ENCODE results near the gene NINJ2. TPM values are rescaled to one million over a fixed set of nuclear protein-coding genes. Genes with fewer than 3 reads are reported as not detected.

NINJ2 gene
- total RNA-seq, 2 experiments from 2014 or later = 1.1 to 3.4 TPM

- no peak for TF ChIP-seq CTCF (IDR thresholded peaks at IDR 0.05)
These were observed 29.0 kb upstream of the NINJ2 start for GRCh38 chr12:692274-692673.

GRCh38 chr12:690466-690865 lies 27.2 kb upstream of the NINJ2 start:
- ATAC-seq (ENCODE audit: poor library complexity) = no peak
- intact Hi-C loops (cut with DNase I, micrococcal nuclease) = loop anchor here in 1 of 2 experiments (5.0 kb wide), 1 partner anchor 57 kb away; no protein-coding TSS in a partner anchor
- H3K4me1 Mint-ChIP-seq (ENCODE audit: low read depth) = peaks cover 36% of the 10 kb centered on the region
- H3K4me1 ChIP-seq (ENCODE audit: insufficient read depth, low read length) = peaks cover 12% of the 10 kb centered on the region
- ChIA-PET POLR2A (no interaction called here), CTCF (no interaction called here)
- H3K9me3 Mint-ChIP-seq = no peaks in the 10 kb centered on the region
- no peaks in the 10 kb centered on the region for H3K9me3 ChIP-seq (ENCODE audit: control insufficient read depth in 1 of 2, insufficient read depth in 1 of 2, low read length in 2 of 2)
- no peak overlapping the region for H3K27ac Mint-ChIP-seq
- no peaks in the 10 kb centered on the region for H3K27me3 ChIP-seq (ENCODE audit: control insufficient read depth in 1 of 2, insufficient read depth in 2 of 2, low read length in 2 of 2)
- H3K27ac ChIP-seq (ENCODE audit: low read depth in 1 of 2, low read length in 2 of 2) = no peak overlapping the region
- no peaks in the 10 kb centered on the region for H3K36me3 ChIP-seq (ENCODE audit: insufficient read depth, low read length)
- H3K36me3 Mint-ChIP-seq (ENCODE audit: low read depth) = no peaks in the 10 kb centered on the region
- no peak overlapping the region for H3K4me3 ChIP-seq (ENCODE audit: low read length)
- no peak overlapping the region for H3K4me3 Mint-ChIP-seq
- H3K27me3 Mint-ChIP-seq = no peaks in the 10 kb centered on the region
- DNase-seq = no peak
- no peak for TF ChIP-seq CTCF (IDR thresholded peaks at IDR 0.05)

More at GRCh38 chr12:692274-692673, 29.0 kb upstream of the NINJ2 start:
- Histone ChIP-seq H3K4me1 (ENCODE audit: insufficient read depth, low read length) (peaks cover 9% of the 10 kb centered on the region), H3K9me3 (ENCODE audit: control insufficient read depth in 1 of 2, insufficient read depth in 1 of 2, low read length in 2 of 2) (no peaks in the 10 kb centered on the region), H3K27me3 (ENCODE audit: control insufficient read depth in 1 of 2, insufficient read depth in 2 of 2, low read length in 2 of 2) (no peaks in the 10 kb centered on the region), H3K4me3 (ENCODE audit: low read length) (no peak overlapping the region), H3K36me3 (ENCODE audit: insufficient read depth, low read length) (no peaks in the 10 kb centered on the region), H3K27ac (ENCODE audit: low read depth in 1 of 2, low read length in 2 of 2) (no peak overlapping the region)
- intact Hi-C loops (cut with DNase I, micrococcal nuclease) = loop anchor here in 1 of 2 experiments (5.0 kb wide), 1 partner anchor 55 kb away; no protein-coding TSS in a partner anchor
- ATAC-seq (ENCODE audit: poor library complexity) = no peak
- ChIA-PET CTCF (interaction anchor here (0.8 kb wide), 2 partner anchors 32 to 123 kb away, joined by 3 read pairs; no protein-coding TSS in a partner anchor), POLR2A (no interaction called here)
- Mint-ChIP-seq H3K27ac (no peak overlapping the region), H3K4me1 (ENCODE audit: low read depth) (peaks cover 36% of the 10 kb centered on the region), H3K9me3 (no peaks in the 10 kb centered on the region), H3K4me3 (no peak overlapping the region), H3K27me3 (no peaks in the 10 kb centered on the region), H3K36me3 (ENCODE audit: low read depth) (no peaks in the 10 kb centered on the region)
- DNase-seq = no peak

GRCh38 chr12:685388-685787 lies 22.1 kb upstream of the NINJ2 start:
- CTCF ChIA-PET = interaction anchor here (0.6 to 2.3 kb wide), 8 partner anchors 13 to 130 kb away, joined by 3 to 31 read pairs (median 3); partner anchors contain the start of gene WNK1
- Histone ChIP-seq H3K27me3 (ENCODE audit: control insufficient read depth in 1 of 2, insufficient read depth in 2 of 2, low read length in 2 of 2) (no peaks in the 10 kb centered on the region), H3K4me3 (ENCODE audit: low read length) (peak overlapping the region; percentile 7), H3K4me1 (ENCODE audit: insufficient read depth, low read length) (peaks cover 27% of the 10 kb centered on the region), H3K27ac (ENCODE audit: low read depth in 1 of 2, low read length in 2 of 2) (peak overlapping the region; percentile 75 to 93), H3K36me3 (ENCODE audit: insufficient read depth, low read length) (no peaks in the 10 kb centered on the region), H3K9me3 (ENCODE audit: control insufficient read depth in 1 of 2, insufficient read depth in 1 of 2, low read length in 2 of 2) (no peaks in the 10 kb centered on the region)
- peak; percentile 92 for ATAC-seq (ENCODE audit: poor library complexity)
- Mint-ChIP-seq H3K4me3 (peak overlapping the region; percentile 39), H3K27me3 (no peaks in the 10 kb centered on the region), H3K4me1 (ENCODE audit: low read depth) (peaks cover 60% of the 10 kb centered on the region), H3K9me3 (no peaks in the 10 kb centered on the region), H3K36me3 (ENCODE audit: low read depth) (no peaks in the 10 kb centered on the region), H3K27ac (peak overlapping the region; percentile 91)
- POLR2A ChIA-PET = interaction anchor here (0.7 to 2.9 kb wide), 21 partner anchors 8 to 264 kb away, joined by 3 to 67 read pairs (median 5); partner anchors contain the start of genes NINJ2, RAD52 and WNK1
- DNase-seq = peak; percentile 70 to 96 (median 78)
- no peak for TF ChIP-seq CTCF (IDR thresholded peaks at IDR 0.05)
- intact Hi-C loops (cut with DNase I, micrococcal nuclease) = loop anchor here (1.0 to 5.0 kb wide), 5 partner anchors 11 to 67 kb away; partner anchors contain the start of gene WNK1 (in 1 of the 2)

All from CD4-positive, alpha-beta T cell (primary cell).